IMR-90 (cell line): ENCODE data around the gene ADAMTS12.

Experiments
- CHD1 ChIP-seq: IDR thresholded peaks from 2 replicates; pipeline ENCODE4 v1.6.1; 2012; ENCODE audit warnings: low read depth, low read length, improper control_type of control experiment
- FOS ChIP-seq: fragments of 150-350 bp; IDR thresholded peaks from 2 replicates; pipeline ENCODE4 v1.6.1; 2016; ENCODE audit warnings: low read depth, low read length
- MAFK ChIP-seq: IDR thresholded peaks from 2 replicates; pipeline ENCODE4 v1.6.1; 2012; ENCODE audit warnings: low read depth, low read length, improper control_type of control experiment
- MXI1 ChIP-seq: IDR thresholded peaks from 2 replicates; pipeline ENCODE4 v1.6.1; 2012; ENCODE audit warnings: low read depth, mild to moderate bottlenecking, low read length, moderate library complexity, borderline replicate concordance
- NFE2L2 ChIP-seq: fragments of 150-350 bp; IDR thresholded peaks from 2 replicates; pipeline ENCODE4 v1.6.1; 2016; ENCODE audit warnings: low read depth, mild to moderate bottlenecking, low read length
- POLR2A ChIP-seq: IDR thresholded peaks from 2 replicates; pipeline ENCODE4 v1.6.1; 2012; ENCODE audit warnings: mild to moderate bottlenecking, low read depth, low read length
- RAD21 ChIP-seq: IDR thresholded peaks from 2 replicates; pipeline ENCODE4 v1.6.1; 2012; ENCODE audit warnings: low read length, improper control_type of control experiment
- RCOR1 ChIP-seq: IDR thresholded peaks from 2 replicates; pipeline ENCODE4 v1.6.1; 2012; ENCODE audit warnings: mild to moderate bottlenecking, low read length, improper control_type of control experiment; ENCODE audit not compliant: insufficient replicate concordance
- RFX5 ChIP-seq: IDR thresholded peaks from 2 replicates; pipeline ENCODE4 v1.8.0; 2012; ENCODE audit warnings: low read depth, mild to moderate bottlenecking, low read length, moderate library complexity
- SMC3 ChIP-seq: fragments of 150-350 bp; IDR thresholded peaks from 2 replicates; pipeline ENCODE4 v1.6.1; 2016; ENCODE audit warnings: low read depth, mild to moderate bottlenecking, antibody characterized with exemption, low read length, moderate library complexity
- TF ChIP-seq, protein P1 (sequence below): conservative IDR thresholded peaks from 2 replicates; pipeline ENCODE4 v1.5.1; 2012; ENCODE audit warnings: mild to moderate bottlenecking, low read depth, low read length, improper control_type of control experiment

DNA sequence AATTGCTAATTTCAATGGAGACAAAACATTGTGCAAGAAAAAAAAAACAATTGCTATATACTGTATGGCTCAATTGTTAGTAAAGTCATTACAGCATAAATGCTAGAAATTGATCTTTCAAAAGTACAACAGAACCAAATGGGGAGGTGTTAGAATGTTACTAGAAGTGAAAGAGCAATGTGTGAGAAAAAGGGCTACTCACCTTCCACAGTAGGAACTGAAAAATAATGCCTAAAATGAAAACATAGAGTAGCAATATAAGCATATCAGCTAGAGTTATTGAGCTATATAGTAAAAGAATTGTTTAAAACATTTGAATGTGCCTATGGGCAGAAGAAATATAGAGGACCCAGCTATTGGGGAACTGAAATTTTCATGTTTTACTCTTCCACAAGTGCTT is 33.5 kb upstream of the ADAMTS12 start:
- TF ChIP-seq, protein P1, sequence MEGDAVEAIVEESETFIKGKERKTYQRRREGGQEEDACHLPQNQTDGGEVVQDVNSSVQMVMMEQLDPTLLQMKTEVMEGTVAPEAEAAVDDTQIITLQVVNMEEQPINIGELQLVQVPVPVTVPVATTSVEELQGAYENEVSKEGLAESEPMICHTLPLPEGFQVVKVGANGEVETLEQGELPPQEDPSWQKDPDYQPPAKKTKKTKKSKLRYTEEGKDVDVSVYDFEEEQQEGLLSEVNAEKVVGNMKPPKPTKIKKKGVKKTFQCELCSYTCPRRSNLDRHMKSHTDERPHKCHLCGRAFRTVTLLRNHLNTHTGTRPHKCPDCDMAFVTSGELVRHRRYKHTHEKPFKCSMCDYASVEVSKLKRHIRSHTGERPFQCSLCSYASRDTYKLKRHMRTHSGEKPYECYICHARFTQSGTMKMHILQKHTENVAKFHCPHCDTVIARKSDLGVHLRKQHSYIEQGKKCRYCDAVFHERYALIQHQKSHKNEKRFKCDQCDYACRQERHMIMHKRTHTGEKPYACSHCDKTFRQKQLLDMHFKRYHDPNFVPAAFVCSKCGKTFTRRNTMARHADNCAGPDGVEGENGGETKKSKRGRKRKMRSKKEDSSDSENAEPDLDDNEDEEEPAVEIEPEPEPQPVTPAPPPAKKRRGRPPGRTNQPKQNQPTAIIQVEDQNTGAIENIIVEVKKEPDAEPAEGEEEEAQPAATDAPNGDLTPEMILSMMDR: no peak
- TF ChIP-seq RFX5 (no peak), FOS (no peak), NFE2L2 (no peak), MAFK (no peak), SMC3 (no peak), RCOR1 (no peak), POLR2A (no peak), RAD21 (no peak), CHD1 (no peak), MXI1 (no peak)
